Heart right ventricle (tissue), 16 donors: ENCODE results near the gene ASPSCR1. TPM values are rescaled to one million over a fixed set of nuclear protein-coding genes. Genes with fewer than 3 reads are reported as not detected.

Experiments used
- ATAC-seq, 8 donors: fragments of 200-7000 bp; cut with Tn5 transposase; one replicate each; pipeline ENCODE4 v1.9.1; 2020; ENCODE audit warnings: mild to moderate bottlenecking in 8 of 8, moderate library complexity in 8 of 8, moderate number of reproducible peaks in 1 of 8
- DNase-seq, 2 donors: peaks; one replicate each; pipeline ENCODE4 v3.0.0-alpha.2; 2020
- H3K27ac ChIP-seq, 10 donors: fragments of 200-600 bp; sonication (generic) in 2 of 10; one replicate each; pipeline versions ENCODE4 v1.5.0 to v1.8.0; 2020 to 2022; ENCODE audit warnings: mild to moderate bottlenecking in 3 of 10
- H3K27me3 ChIP-seq, 7 donors: fragments of 200-600 bp; one replicate each; pipeline ENCODE4 v1.8.0; 2021 to 2022; ENCODE audit warnings: mild to moderate bottlenecking in 2 of 7
- H3K36me3 ChIP-seq, 9 donors: fragments of 200-600 bp; sonication (generic) in 1 of 9; one replicate each; pipeline versions ENCODE4 v1.5.0 to v1.8.0; 2020 to 2022; ENCODE audit warnings: mild to moderate bottlenecking in 2 of 9
- H3K4me1 ChIP-seq, 9 donors: fragments of 200-600 bp; sonication (generic) in 1 of 9; one replicate each; pipeline versions ENCODE4 v1.5.0 to v1.8.0; 2020 to 2022; ENCODE audit warnings: mild to moderate bottlenecking in 4 of 9
- H3K4me3 ChIP-seq, 10 donors: fragments of 200-600 bp; sonication (generic) in 2 of 10; one replicate each; pipeline versions ENCODE4 v1.5.0 to v1.8.0; 2020 to 2022; ENCODE audit warnings: mild to moderate bottlenecking in 7 of 10, moderate library complexity in 2 of 10
- H3K9me3 ChIP-seq, 11 donors: fragments of 200-600 bp in 10 of 11; sonication (generic) in 2 of 11; one replicate each; pipeline versions ENCODE4 v1.5.0 to v1.8.0; 2013 to 2022; ENCODE audit warnings: mild to moderate bottlenecking in 2 of 11, control low read depth in 1 of 11, moderate library complexity in 1 of 11
- CTCF ChIP-seq, 9 donors: fragments of 200-600 bp; sonication (generic) in 2 of 9; IDR thresholded peaks; one replicate each; pipeline versions ENCODE4 v1.5.0 to v1.8.0; 2021 to 2022; ENCODE audit warnings: antibody characterized with exemption in 9 of 9, mild to moderate bottlenecking in 5 of 9, moderate library complexity in 1 of 9
- WGBS, 2 donors: extraction: QIAGEN DNeasy Blood & Tissue Kit; methylation state at CpG; one replicate each; pipeline ENCODE4 v1.1.7; 2013; ENCODE audit warnings: inconsistent platforms in 1 of 2; 5-methylcytosine and 5-hydroxymethylcytosine counted together
- intact Hi-C, 10 donors: fragments of 100-400 bp; cut with DNase I; formaldehyde crosslinking; loops; one replicate each; pipeline versions ENCODE4 v1.11.1 to v1.14.2; 2022
- polyA plus RNA-seq, 2 donors: library from polyadenylated mRNA; stranded (reverse); fragments of 200-250 nt; gene quantifications; one replicate each; pipeline ENCODE4 v1.2.3, GENCODE V29; 2013
- total RNA-seq, 10 donors: library from RNA; stranded (reverse); fragmentation: NEBNext Ultra II Directional in 3 of 10; extraction: Animal tissue kit (Norgen Biotek cat#: 25700) in 3 of 10; gene quantifications; one replicate each; pipeline versions ENCODE4 v1.2.1 to v1.2.4, GENCODE V29; 2021 to 2023
- donor health status: Arrhythmogenic right ventricular cardiomyopathy.
- donor health status: ischemic (EF 13 %, LVEDD 7.1; RV severe dilation, severe dysfunction).
- donor health status: healthy with polysubstance abuse.
- donor health status: DM: no; HTN: yes; CAD: no.
- donor health status: DM: no; HTN: no; CAD: no.
- donor health status: ischemic (EF 25% LVEDD 6.9; RV normal size, moderate dysfunction).
- donor health status: ischemic (EF 25% LVEDD 5.7; RV mildly dilated, moderate dysfunction).
- donor health status: healthy.
- donor health status: DM: yes; HTN: yes; CAD: no.
- donor health status: Ischemic cardiomyopathy.
- donor health status: ischemic (EF 35%, LVEDD 5.7; RV mildly dilated, moderate dysfunction).
- donor health status: nonischemic (EF 11% LVEDD 7.7; RV severe dilation, severe dysfunction).
- donor health status: DM: yes; HTN: yes; CAD: no.
- donor health status: PGD.
- donor health status: ischemic (EF 29% LVEDD 5.4; RV normal size, mild dysfunction).
- donor health status: nonischemic (EF 23%, LVEDD 6.1; RV moderate dilation, normal function).

The ASPSCR1 gene
- total and polyA plus RNA-seq, 12 donors: 19.9 to 115 (median 25.1) TPM

GRCh38 chr17:82063424-82064415 lies 86.3 kb downstream of the ASPSCR1 start:
- no peak for TF ChIP-seq CTCF (IDR thresholded peaks at IDR 0.05)
- intact Hi-C loops: no loop called here
- ATAC-seq: no peak
- H3K4me3 ChIP-seq: peak overlapping the region in 4 of 10 donors; percentile 94 to 99 (median 96)
- peak in 1 of 2 donors; percentile 6 for DNase-seq
- 81 to 84% methylated on average over 20 of the region's 20 CpGs for WGBS, 2 donors
- no peak overlapping the region for H3K27ac ChIP-seq
- peaks cover 17 to 31% (median 23%) of the 10 kb centered on the region in 9 donors for H3K4me1 ChIP-seq
- no peaks in the 10 kb centered on the region for H3K27me3 ChIP-seq
- H3K36me3 ChIP-seq: peaks cover 0 to 55% (median 18%) of the 10 kb centered on the region in 9 donors
- H3K9me3 ChIP-seq: no peaks in the 10 kb centered on the region

GRCh38 chr17:82064433-82065192 lies 87.2 kb downstream of the ASPSCR1 start:
- peak overlapping the region in 9 of 10 donors; percentile 72 to 97 (median 88) for H3K27ac ChIP-seq
- WGBS, 2 donors: 34 to 41% methylated on average over 35 to 36 of the region's 36 CpGs
- peak in 1 of 8 donors; percentile 2 for ATAC-seq

GRCh38 chr17:82065193-82065637 lies 87.8 kb downstream of the ASPSCR1 start:
- peak overlapping the region; percentile 61 to 100 (median 94) for H3K4me3 ChIP-seq
- intact Hi-C loops: no loop called here
- 1% methylated on average over 45 to 47 of the region's 47 CpGs for WGBS, 2 donors
- no peak for TF ChIP-seq CTCF (IDR thresholded peaks at IDR 0.05)
- H3K27me3 ChIP-seq: no peaks in the 10 kb centered on the region
- H3K4me1 ChIP-seq: peaks cover 17 to 31% (median 23%) of the 10 kb centered on the region in 9 donors
- peak overlapping the region in 9 of 10 donors; percentile 72 to 97 (median 88) for H3K27ac ChIP-seq
- peak in 1 of 2 donors; percentile 29 for DNase-seq
- peak in 5 of 8 donors; percentile 5 to 10 (median 7) for ATAC-seq
- H3K36me3 ChIP-seq: peaks cover 0 to 40% (median 14%) of the 10 kb centered on the region in 9 donors
- H3K9me3 ChIP-seq: no peaks in the 10 kb centered on the region

More at GRCh38 chr17:82064433-82065192, 87.2 kb downstream of the ASPSCR1 start:
- Histone ChIP-seq H3K4me1 (peaks cover 17 to 31% (median 23%) of the 10 kb centered on the region in 9 donors), H3K27me3 (no peaks in the 10 kb centered on the region), H3K36me3 (peaks cover 0 to 46% (median 14%) of the 10 kb centered on the region in 9 donors), H3K9me3 (no peaks in the 10 kb centered on the region), H3K4me3 (peak overlapping the region; percentile 61 to 100 (median 94))
- intact Hi-C loops: no loop called here
- no peak for TF ChIP-seq CTCF (IDR thresholded peaks at IDR 0.05)
- no peak for DNase-seq
